ENCODE data around the gene UXT.

GRCh38 chrX:47634871-47635575, 24.0 kb downstream of the UXT start:
- no peak for TF ChIP-seq POLR2A (IDR thresholded peaks at IDR 0.05)
- no peak for TF ChIP-seq CTCF (IDR thresholded peaks at IDR 0.05)
